ENCODE data around the gene CASP3.
A peak's percentile ranks its signal among the peaks of the same experiment; 100 is the strongest.
"Not testable (repeated sequence)": the region's sequence is repeated elsewhere in the genome, so short reads cannot be mapped to it uniquely, and the experiment has no call there.

Gene CASP3

DNA sequence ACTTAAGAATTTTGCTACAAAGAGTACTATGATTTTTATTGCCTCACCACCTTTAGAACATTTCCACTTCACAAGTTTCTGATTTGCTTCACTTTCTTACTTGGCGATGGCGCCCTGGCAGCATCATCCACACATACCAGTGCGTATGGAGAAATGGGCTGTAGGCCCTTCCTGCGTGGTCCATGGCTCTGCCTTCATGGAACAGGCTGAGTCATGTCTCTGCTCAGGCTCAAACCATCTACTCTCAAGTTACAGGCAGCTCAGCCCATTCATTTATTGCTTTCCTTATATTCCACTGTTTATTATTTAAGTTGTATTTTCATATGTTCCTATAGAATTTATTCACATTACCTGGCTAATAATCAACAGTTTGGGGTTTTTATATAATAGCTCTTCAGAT is 21.1 kb downstream of the CASP3 start:
- no peak for DNase-seq

DNA sequence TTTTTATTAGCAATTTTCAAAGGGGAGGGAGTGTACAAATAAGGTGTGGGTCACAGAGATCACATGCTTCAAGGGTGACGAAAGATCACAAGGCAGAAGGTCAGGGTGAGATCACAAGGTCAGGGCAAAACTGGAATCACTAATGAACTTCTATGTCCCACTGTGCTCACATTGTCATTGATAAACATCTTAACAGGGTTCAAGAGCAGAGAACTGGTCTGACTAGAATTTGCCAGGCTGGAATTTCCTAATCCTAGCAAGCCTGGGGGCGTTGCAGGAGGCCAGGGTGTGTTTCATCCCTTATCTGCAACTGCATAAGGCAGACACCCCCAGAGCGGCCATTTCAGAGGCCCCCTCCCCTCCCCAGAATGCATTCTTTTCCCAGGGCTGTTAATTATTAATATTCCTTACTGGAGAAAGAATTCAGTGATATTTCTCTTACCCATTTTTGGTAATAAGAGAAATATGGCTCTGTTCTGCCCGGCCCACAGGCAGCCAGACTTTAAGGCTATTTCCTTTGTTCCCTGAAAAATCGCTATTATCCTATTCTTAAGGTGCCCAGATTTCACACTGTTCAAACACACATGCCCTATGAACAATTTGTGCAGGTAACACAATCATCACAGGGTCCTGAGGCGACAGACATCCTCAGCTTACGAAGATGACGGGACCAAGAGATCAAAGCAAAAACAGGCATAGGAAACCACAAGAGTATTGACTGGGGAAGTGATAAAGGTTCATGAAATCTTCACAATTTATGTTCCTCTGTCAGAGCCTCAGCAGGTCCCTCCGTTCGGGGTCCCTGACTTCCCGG is 23.3 kb downstream of the CASP3 start:
- DNase-seq = peak; percentile 14

DNA sequence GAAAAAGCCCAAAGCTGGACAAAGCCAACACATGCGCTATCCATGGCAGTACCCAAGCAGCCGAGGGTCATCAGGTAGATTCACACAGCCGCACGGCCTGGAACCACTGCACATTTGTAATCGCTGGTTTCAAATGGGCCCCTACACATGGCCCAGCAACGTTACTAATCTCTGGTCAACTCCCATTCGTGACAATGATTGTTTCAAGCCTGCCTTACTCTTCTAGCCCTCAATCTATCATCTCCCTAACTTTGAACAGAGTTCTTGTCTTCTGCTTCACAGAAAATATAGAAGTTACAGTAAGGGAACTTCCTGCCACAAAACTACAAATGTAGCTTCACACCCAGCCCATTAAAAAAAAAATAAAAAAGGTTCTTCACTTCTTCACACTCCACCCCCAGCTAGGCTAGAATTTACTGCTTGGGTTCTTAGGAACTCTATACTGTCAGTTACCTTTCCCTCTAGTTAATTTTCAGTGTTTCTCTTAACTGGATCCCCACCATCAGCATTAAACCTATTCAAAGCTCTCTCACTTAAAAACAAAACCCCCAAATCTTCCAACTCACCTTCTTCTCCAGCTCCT is 24.2 kb downstream of the CASP3 start:
- DNase-seq = no peak

DNA sequence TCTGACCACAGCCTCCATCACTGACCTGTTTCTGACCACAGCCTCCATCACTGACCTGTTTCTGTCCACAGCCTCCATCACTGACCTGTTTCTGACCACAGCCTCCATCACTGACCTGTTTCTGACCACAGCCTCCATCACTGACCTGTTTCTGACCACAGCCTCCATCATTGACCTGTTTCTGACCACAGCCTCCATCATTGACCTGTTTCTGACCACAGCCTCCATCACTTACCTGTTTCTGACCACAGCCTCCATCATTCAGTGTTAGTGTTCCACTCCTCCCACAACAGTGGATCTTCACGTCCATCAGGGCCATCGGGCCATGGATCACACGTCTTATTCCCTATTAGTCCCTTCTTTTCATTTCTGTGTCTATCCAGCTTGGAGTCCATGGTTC is 24.7 kb downstream of the CASP3 start:
- DNase-seq = not testable (repeated sequence)

DNA sequence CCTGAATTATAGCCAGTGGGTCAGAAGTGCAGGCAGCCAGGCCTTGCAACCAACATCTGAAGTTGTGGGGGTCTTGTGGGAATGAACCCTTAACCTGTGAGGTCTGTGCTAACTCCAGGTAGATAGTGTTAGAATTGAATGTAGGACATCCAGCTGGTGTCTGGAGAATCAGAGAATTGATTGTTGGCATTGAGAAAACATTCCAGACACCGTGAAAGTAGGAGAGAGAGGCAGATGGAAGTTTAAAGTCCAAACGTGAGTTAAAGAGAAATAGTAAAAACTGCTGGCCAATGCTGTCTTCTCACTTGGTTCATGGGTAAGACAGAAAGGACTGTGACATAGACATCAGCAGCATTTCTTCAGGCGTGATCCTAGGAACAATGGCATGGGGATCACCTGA is 27.7 kb downstream of the CASP3 start:
- no peak for DNase-seq

DNA sequence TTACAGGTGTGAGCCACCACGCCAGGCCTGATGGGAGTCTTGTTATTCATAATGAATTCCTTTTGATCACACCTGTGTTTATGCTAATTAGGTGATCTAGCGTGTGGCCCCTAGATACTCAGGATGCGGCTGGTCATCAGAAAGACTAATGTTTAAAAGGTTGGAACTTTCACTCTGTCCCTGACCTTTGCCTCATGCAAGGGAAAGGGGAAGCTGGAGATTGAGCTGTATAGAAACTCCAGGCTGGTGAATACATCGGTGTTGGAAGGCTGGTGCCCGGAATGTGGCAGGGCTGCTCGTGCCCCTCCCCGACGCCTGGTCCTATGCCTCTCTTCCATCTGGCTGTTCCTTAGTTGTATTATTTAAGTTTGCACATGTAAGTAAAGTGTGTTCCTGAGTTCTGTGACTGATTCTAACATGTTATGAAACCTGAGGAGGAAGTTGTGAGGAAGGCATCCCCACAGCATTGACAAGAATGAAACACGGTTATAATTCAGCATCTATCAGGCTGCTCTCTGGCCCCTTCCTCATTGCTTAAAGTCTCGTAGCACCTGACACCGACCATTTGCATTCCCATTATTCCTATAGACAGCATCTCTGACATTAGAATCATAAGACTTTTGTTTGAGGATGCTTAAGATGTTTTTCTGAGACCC is 28.9 kb downstream of the CASP3 start:
- no peak for DNase-seq

- no peak for DNase-seq
Measured at GRCh38 chr4:184617600-184618196, 31.5 kb downstream of the CASP3 start.

GRCh38 chr4:184616633-184617551 is 32.4 kb downstream of the CASP3 start:
- DNase-seq = no peak

DNA sequence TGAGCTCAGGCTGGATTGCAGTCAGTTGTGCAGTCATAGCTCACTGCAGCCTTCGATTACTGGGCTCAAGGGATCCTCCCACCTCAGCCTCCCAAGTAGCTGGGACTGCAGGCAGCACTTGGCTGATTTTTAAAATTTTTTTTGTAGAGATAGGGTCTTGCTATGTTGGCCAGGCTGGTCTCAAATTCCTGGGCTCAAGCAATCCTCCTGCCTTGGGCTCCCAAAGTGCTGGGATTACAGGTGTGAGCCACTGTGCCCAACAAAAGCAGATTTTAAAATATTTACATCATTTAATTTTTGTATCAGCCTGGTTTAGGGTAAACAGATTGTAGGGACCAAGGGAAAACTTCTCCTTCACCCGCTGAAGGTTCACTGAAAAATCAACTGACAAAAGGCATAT is 33.1 kb downstream of the CASP3 start:
- DNase-seq = not testable (repeated sequence)

DNA sequence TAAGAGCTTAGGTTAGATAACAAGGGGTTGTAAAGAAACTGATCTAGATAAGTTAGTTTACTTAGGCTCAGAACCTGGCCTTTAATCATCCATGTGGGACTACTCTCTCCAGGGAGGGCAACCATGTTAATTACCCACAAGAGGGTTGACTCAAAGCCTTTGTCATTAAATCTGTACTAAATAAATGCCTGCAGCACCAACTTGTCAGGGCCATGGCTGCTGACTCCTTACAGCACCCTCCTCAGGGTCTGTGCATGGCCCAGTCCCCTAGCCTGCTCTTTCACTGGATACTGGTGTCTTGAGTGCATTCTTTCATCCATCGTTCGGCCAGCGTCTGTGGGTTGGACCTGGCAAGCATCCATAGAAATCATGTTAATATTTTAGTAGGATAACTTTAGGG is 34.7 kb downstream of the CASP3 start:
- DNase-seq = no peak

DNA sequence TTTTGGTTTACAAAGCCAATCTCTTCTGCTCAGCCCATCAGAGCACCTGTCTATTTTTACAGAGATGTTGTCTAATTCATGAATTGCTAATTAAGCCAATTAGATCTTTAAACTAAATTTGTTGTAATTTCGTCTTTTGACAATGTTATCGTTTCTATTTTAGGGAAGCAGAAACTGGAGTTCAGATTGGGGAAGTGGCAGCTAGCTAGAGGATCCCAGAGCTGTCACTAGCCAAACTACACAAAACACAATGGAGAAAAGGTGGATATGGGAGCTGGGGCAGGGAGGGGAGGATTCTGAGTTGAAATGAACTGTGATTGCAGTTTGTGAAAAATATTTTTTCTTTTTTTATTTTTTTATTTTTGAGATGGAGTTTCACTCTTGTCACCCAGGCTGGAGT is 35.8 kb downstream of the CASP3 start:
- no peak for DNase-seq

GRCh38 chr4:184612074-184612473 is 37.2 kb downstream of the CASP3 start:
- no peak for DNase-seq

DNA sequence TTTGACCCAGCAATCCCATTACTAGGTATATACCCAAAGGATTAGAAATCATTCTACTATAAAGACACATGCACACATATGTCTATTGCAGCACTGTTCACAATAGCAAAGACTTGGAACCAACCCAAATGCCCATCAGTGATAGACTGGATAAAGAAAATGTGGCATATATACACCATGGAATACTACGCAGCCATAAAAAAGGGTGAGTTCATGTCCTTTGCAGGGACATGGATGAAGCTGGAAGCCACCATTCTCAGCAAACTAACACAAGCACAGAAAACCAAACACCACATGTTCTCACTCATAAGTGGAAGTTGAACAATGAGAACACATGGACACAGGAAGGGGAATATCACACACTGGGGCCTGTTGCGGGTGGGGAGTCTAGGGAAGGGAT is 41.8 kb downstream of the CASP3 start:
- not testable (repeated sequence) for DNase-seq

GRCh38 chr4:184602857-184603256 is 46.4 kb downstream of the CASP3 start:
- DNase-seq = not testable (repeated sequence)

DNA sequence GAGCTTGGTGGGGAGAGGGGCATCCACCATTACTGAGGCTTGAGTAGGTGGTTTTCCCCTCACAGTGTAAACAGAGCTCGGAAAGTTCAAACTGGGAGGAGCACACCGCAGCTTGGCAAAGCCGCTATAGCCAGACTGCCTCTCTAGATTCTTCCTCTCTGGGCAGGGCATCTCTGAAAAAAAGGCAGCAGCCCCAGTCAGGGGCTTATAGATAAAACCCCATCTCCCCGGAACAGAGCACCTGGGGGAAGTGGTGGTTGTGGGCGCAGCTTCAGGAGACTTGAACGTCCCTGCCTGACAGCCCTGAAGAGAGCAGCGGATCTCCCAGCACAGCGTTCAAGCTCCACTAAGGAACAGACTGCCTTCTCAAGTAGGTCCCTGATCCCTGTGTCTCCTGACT is 48.3 kb downstream of the CASP3 start:
- peak; percentile 8 for DNase-seq

- no peak for DNase-seq
Measured at GRCh38 chr4:184599492-184600135, 49.6 kb downstream of the CASP3 start.

GRCh38 chr4:184598753-184599491 is 50.3 kb downstream of the CASP3 start:
- DNase-seq = no peak

DNA sequence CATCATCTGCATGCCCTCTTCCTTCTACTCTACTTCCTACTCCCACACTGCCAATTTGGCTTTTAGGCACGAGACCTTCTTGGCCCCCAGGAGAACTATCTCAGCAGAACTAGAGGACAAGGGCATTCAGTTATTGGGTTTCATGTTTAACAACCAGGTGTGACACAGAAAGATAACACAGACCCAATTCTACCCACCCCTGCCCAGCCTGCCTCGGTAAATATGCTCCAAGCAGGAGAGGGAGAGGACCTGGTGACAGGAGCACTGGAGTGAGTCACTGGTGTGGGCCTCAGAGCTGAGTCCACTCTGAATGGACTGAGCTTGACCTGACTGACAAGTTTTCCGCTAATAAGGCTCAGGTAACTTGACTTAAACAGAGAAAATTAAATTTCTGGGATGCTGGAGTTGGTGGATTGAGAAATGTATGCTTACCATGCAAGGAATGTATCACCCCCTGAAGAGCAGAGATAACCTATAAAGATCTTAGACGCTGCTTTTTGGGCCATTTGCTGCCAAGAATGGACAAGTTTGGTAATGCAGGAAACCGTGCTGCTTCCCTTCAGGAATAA is 52.5 kb downstream of the CASP3 start:
- no peak for DNase-seq

GRCh38 chr4:184596044-184596616 is 53.1 kb downstream of the CASP3 start:
- no peak for DNase-seq

DNA sequence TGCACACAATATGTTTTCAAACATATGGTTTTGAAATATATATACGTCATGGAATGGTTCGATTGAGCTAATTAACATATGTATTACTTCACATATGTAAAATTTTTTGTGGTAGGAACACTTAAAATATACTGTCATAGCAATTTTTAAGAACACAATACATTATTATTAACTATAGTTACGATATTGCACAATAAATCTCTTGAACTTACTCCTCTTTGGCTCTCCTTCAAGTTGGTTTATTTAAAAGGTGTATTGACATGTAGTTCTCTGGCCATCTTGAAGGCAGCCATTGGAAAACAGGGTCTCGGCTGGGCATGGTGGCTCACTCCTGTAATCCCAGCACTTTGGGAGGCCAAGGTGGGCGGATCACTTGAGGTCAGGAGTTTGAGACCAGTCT is 53.8 kb downstream of the CASP3 start:
- no peak for DNase-seq

GRCh38 chr4:184593461-184593860 is 55.8 kb downstream of the CASP3 start:
- no peak for DNase-seq

Measured in CD4-positive, alpha-beta T cell treated with Interleukin-17A for 4 hours (primary cell).